Measurements from ENCODE around the gene MCC.

MCC gene

DNA sequence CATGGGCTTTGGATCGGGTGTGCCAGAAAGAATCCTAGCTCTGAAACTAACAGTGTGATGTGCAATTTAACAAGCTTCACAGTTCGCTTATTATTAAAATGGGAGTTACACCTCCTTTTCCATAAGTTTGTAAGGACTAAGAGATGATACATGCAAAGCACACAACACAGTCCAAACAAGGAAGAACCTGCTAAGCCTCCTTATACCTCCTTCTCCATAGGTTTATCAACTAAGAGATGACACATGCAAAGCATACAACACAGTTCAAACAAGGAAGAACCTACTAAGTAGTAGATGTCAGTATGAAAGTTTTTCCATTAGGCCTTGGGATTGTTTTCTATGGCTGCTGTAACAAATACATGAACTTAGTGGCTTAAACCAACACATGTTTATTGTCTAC, 295.7 kb downstream of the MCC start:
- no peak overlapping the region for H3K4me2 ChIP-seq (ENCODE audit: low read depth, low read length, poor library complexity, severe bottlenecking)
- H3K9ac ChIP-seq (ENCODE audit: low read length) = no peak overlapping the region
- H3K27ac ChIP-seq (ENCODE audit: low read depth, low read length) = no peak overlapping the region
- H4K20me1 ChIP-seq (ENCODE audit: low read depth, low read length) = no peaks in the 10 kb centered on the region
- H3K36me3 ChIP-seq (ENCODE audit: low read length) = no peaks in the 10 kb centered on the region
- no peaks in the 10 kb centered on the region for H3K9me3 ChIP-seq (ENCODE audit: insufficient read depth, low read length)
- no peaks in the 10 kb centered on the region for H3K9me2 ChIP-seq (replicated peaks; ENCODE audit: insufficient read depth, low read length)
- H3K79me2 ChIP-seq (ENCODE audit: insufficient read depth, low read length) = no peaks in the 10 kb centered on the region
- no peaks in the 10 kb centered on the region for H3F3A ChIP-seq (ENCODE audit: insufficient read depth)
- H3K27me3 ChIP-seq (ENCODE audit: low read length) = no peaks in the 10 kb centered on the region
- TF ChIP-seq CTCF (IDR thresholded peaks at IDR 0.05; ENCODE audit: insufficient read depth, low read length, poor library complexity, severe bottlenecking) (no peak), EZH2phosphoT487 (conservative IDR thresholded peaks at IDR 0.05; ENCODE audit: low read length) (no peak)
- no peak overlapping the region for H3K4me3 ChIP-seq (ENCODE audit: insufficient read depth, low read length, poor library complexity, severe bottlenecking)
- H2AFZ ChIP-seq (ENCODE audit: low read depth, low read length, severe bottlenecking) = no peak overlapping the region

GRCh38 chr5:113190347-113190746, 297.9 kb downstream of the MCC start:
- no peaks in the 10 kb centered on the region for H3K9me2 ChIP-seq (replicated peaks; ENCODE audit: insufficient read depth, low read length)
- no peaks in the 10 kb centered on the region for H3K27me3 ChIP-seq (ENCODE audit: low read length)
- H3K4me3 ChIP-seq (ENCODE audit: insufficient read depth, low read length, poor library complexity, severe bottlenecking) = no peak overlapping the region
- no peaks in the 10 kb centered on the region for H3K36me3 ChIP-seq (ENCODE audit: low read length)
- no peak overlapping the region for H3K9ac ChIP-seq (ENCODE audit: low read length)
- H3K27ac ChIP-seq (ENCODE audit: low read depth, low read length) = no peak overlapping the region
- H2AFZ ChIP-seq (ENCODE audit: low read depth, low read length, severe bottlenecking) = no peak overlapping the region
- TF ChIP-seq EZH2phosphoT487 (conservative IDR thresholded peaks at IDR 0.05; ENCODE audit: low read length) (no peak), CTCF (IDR thresholded peaks at IDR 0.05; ENCODE audit: insufficient read depth, low read length, poor library complexity, severe bottlenecking) (no peak)
- no peaks in the 10 kb centered on the region for H3K9me3 ChIP-seq (ENCODE audit: insufficient read depth, low read length)
- H3K79me2 ChIP-seq (ENCODE audit: insufficient read depth, low read length) = no peaks in the 10 kb centered on the region
- H3K4me2 ChIP-seq (ENCODE audit: low read depth, low read length, poor library complexity, severe bottlenecking) = no peak overlapping the region
- H3F3A ChIP-seq (ENCODE audit: insufficient read depth) = no peaks in the 10 kb centered on the region
- no peaks in the 10 kb centered on the region for H4K20me1 ChIP-seq (ENCODE audit: low read depth, low read length)

DNA sequence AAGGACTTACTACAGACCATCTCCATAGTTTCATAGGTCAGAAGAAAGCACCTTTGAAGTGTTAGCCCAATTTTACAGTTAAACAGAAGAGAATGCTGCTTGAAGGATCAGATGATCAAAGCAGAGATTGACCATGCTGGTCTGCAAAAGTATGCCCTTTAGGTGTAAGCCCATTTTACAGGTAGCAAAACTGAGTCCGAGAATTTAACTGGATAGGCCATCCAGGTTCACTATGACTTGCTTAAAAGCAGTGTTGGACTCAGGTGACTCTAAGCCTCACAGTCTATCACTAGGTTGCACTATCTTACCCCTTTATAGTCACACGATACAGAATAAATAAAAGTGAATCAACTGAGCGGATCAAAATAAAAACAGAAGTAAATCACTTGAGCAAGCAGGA, 299.0 kb downstream of the MCC start:
- no peak overlapping the region for H2AFZ ChIP-seq (ENCODE audit: low read depth, low read length, severe bottlenecking)
- H3K36me3 ChIP-seq (ENCODE audit: low read length) = no peaks in the 10 kb centered on the region
- H3K79me2 ChIP-seq (ENCODE audit: insufficient read depth, low read length) = no peaks in the 10 kb centered on the region
- H3K4me3 ChIP-seq (ENCODE audit: insufficient read depth, low read length, poor library complexity, severe bottlenecking) = no peak overlapping the region
- no peak overlapping the region for H3K4me2 ChIP-seq (ENCODE audit: low read depth, low read length, poor library complexity, severe bottlenecking)
- H3K9me3 ChIP-seq (ENCODE audit: insufficient read depth, low read length) = no peaks in the 10 kb centered on the region
- TF ChIP-seq EZH2phosphoT487 (conservative IDR thresholded peaks at IDR 0.05; ENCODE audit: low read length) (no peak), CTCF (IDR thresholded peaks at IDR 0.05; ENCODE audit: insufficient read depth, low read length, poor library complexity, severe bottlenecking) (no peak)
- H4K20me1 ChIP-seq (ENCODE audit: low read depth, low read length) = no peaks in the 10 kb centered on the region
- no peak overlapping the region for H3K27ac ChIP-seq (ENCODE audit: low read depth, low read length)
- no peak overlapping the region for H3K9ac ChIP-seq (ENCODE audit: low read length)
- no peaks in the 10 kb centered on the region for H3F3A ChIP-seq (ENCODE audit: insufficient read depth)
- H3K9me2 ChIP-seq (replicated peaks; ENCODE audit: insufficient read depth, low read length) = no peaks in the 10 kb centered on the region
- no peaks in the 10 kb centered on the region for H3K27me3 ChIP-seq (ENCODE audit: low read length)

DNA sequence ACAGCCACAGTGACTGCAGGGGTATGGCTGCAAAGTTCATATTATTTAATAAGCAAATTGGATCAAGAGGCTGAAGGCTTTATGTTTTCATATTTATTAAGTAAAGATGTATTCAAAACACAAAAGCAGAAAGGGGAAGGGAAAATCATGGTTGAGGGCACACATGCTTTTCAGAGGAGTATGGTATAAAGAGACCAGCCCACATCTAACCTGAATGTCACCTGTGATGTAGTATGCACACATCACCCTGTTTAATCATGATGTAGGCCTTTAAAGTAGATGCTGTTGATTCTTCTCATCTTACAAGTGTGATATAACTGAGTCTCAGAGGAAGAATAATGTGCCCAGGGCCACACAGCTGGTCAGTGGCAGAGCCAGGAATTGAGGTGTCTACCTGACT, 299.8 kb downstream of the MCC start:
- Histone ChIP-seq H3K36me3 (ENCODE audit: low read length) (no peaks in the 10 kb centered on the region), H3K9me3 (ENCODE audit: insufficient read depth, low read length) (no peaks in the 10 kb centered on the region), H3K27ac (ENCODE audit: low read depth, low read length) (no peak overlapping the region), H3K79me2 (ENCODE audit: insufficient read depth, low read length) (no peaks in the 10 kb centered on the region), H3K9me2 (replicated peaks; ENCODE audit: insufficient read depth, low read length) (no peaks in the 10 kb centered on the region), H3K27me3 (ENCODE audit: low read length) (no peaks in the 10 kb centered on the region), H3F3A (ENCODE audit: insufficient read depth) (no peaks in the 10 kb centered on the region), H2AFZ (ENCODE audit: low read depth, low read length, severe bottlenecking) (no peak overlapping the region), H4K20me1 (ENCODE audit: low read depth, low read length) (no peaks in the 10 kb centered on the region), H3K4me3 (ENCODE audit: insufficient read depth, low read length, poor library complexity, severe bottlenecking) (no peak overlapping the region), H3K4me2 (ENCODE audit: low read depth, low read length, poor library complexity, severe bottlenecking) (no peak overlapping the region), H3K9ac (ENCODE audit: low read length) (no peak overlapping the region)
- TF ChIP-seq CTCF (IDR thresholded peaks at IDR 0.05; ENCODE audit: insufficient read depth, low read length, poor library complexity, severe bottlenecking) (no peak), EZH2phosphoT487 (conservative IDR thresholded peaks at IDR 0.05; ENCODE audit: low read length) (no peak)
